ENCODE data around the gene IKZF4. TPM values are rescaled to one million over a fixed set of nuclear protein-coding genes. Genes with fewer than 3 reads are reported as not detected.

Gene IKZF4
- total and polyA plus RNA-seq, 2 of the 8 experiments (the other 6 are each of a cell fraction or from before 2014, with no cell fraction given): 8.0 to 13.3 TPM

GRCh38 chr12:55996715-55997534, 23.9 kb upstream of the IKZF4 start, which contains the start of gene SUOX (continued):
- TF ChIP-seq, protein P1, sequence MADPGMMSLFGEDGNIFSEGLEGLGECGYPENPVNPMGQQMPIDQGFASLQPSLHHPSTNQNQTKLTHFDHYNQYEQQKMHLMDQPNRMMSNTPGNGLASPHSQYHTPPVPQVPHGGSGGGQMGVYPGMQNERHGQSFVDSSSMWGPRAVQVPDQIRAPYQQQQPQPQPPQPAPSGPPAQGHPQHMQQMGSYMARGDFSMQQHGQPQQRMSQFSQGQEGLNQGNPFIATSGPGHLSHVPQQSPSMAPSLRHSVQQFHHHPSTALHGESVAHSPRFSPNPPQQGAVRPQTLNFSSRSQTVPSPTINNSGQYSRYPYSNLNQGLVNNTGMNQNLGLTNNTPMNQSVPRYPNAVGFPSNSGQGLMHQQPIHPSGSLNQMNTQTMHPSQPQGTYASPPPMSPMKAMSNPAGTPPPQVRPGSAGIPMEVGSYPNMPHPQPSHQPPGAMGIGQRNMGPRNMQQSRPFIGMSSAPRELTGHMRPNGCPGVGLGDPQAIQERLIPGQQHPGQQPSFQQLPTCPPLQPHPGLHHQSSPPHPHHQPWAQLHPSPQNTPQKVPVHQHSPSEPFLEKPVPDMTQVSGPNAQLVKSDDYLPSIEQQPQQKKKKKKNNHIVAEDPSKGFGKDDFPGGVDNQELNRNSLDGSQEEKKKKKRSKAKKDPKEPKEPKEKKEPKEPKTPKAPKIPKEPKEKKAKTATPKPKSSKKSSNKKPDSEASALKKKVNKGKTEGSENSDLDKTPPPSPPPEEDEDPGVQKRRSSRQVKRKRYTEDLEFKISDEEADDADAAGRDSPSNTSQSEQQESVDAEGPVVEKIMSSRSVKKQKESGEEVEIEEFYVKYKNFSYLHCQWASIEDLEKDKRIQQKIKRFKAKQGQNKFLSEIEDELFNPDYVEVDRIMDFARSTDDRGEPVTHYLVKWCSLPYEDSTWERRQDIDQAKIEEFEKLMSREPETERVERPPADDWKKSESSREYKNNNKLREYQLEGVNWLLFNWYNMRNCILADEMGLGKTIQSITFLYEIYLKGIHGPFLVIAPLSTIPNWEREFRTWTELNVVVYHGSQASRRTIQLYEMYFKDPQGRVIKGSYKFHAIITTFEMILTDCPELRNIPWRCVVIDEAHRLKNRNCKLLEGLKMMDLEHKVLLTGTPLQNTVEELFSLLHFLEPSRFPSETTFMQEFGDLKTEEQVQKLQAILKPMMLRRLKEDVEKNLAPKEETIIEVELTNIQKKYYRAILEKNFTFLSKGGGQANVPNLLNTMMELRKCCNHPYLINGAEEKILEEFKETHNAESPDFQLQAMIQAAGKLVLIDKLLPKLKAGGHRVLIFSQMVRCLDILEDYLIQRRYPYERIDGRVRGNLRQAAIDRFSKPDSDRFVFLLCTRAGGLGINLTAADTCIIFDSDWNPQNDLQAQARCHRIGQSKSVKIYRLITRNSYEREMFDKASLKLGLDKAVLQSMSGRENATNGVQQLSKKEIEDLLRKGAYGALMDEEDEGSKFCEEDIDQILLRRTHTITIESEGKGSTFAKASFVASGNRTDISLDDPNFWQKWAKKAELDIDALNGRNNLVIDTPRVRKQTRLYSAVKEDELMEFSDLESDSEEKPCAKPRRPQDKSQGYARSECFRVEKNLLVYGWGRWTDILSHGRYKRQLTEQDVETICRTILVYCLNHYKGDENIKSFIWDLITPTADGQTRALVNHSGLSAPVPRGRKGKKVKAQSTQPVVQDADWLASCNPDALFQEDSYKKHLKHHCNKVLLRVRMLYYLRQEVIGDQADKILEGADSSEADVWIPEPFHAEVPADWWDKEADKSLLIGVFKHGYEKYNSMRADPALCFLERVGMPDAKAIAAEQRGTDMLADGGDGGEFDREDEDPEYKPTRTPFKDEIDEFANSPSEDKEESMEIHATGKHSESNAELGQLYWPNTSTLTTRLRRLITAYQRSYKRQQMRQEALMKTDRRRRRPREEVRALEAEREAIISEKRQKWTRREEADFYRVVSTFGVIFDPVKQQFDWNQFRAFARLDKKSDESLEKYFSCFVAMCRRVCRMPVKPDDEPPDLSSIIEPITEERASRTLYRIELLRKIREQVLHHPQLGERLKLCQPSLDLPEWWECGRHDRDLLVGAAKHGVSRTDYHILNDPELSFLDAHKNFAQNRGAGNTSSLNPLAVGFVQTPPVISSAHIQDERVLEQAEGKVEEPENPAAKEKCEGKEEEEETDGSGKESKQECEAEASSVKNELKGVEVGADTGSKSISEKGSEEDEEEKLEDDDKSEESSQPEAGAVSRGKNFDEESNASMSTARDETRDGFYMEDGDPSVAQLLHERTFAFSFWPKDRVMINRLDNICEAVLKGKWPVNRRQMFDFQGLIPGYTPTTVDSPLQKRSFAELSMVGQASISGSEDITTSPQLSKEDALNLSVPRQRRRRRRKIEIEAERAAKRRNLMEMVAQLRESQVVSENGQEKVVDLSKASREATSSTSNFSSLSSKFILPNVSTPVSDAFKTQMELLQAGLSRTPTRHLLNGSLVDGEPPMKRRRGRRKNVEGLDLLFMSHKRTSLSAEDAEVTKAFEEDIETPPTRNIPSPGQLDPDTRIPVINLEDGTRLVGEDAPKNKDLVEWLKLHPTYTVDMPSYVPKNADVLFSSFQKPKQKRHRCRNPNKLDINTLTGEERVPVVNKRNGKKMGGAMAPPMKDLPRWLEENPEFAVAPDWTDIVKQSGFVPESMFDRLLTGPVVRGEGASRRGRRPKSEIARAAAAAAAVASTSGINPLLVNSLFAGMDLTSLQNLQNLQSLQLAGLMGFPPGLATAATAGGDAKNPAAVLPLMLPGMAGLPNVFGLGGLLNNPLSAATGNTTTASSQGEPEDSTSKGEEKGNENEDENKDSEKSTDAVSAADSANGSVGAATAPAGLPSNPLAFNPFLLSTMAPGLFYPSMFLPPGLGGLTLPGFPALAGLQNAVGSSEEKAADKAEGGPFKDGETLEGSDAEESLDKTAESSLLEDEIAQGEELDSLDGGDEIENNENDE (IDR thresholded peaks at IDR 0.05; ENCODE audit: insufficient replicate concordance, low read length): no peak
- TF ChIP-seq, protein P2, sequence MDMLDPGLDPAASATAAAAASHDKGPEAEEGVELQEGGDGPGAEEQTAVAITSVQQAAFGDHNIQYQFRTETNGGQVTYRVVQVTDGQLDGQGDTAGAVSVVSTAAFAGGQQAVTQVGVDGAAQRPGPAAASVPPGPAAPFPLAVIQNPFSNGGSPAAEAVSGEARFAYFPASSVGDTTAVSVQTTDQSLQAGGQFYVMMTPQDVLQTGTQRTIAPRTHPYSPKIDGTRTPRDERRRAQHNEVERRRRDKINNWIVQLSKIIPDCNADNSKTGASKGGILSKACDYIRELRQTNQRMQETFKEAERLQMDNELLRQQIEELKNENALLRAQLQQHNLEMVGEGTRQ (IDR thresholded peaks at IDR 0.05; ENCODE audit: low read length): no peak
- no peak for TF ChIP-seq BACH1 (IDR thresholded peaks at IDR 0.05; ENCODE audit: low read length)
- no peak for TF ChIP-seq RAD21 (IDR thresholded peaks at IDR 0.05 in 1 of 2, conservative IDR thresholded peaks at IDR 0.05 in 1 of 2; ENCODE audit: low read depth in 2 of 2, low read length in 2 of 2)
- no peak for TF ChIP-seq JUND (IDR thresholded peaks at IDR 0.05; ENCODE audit: low read length)
- no peak for TF ChIP-seq ATF2 (IDR thresholded peaks at IDR 0.05; ENCODE audit: low read length)

Data from H1 (cell line).